T-helper 22 cell (primary cell): ENCODE results near the gene IRF8.
"Not testable (repeated sequence)": the region's sequence is repeated elsewhere in the genome, so short reads cannot be mapped to it uniquely, and the experiment has no call there.

ENCODE experiments used
- DNase-seq: peaks from one replicate; pipeline ENCODE4 v3.0.0-alpha.2; 2020; ENCODE audit warnings: low read depth

IRF8 gene

DNA sequence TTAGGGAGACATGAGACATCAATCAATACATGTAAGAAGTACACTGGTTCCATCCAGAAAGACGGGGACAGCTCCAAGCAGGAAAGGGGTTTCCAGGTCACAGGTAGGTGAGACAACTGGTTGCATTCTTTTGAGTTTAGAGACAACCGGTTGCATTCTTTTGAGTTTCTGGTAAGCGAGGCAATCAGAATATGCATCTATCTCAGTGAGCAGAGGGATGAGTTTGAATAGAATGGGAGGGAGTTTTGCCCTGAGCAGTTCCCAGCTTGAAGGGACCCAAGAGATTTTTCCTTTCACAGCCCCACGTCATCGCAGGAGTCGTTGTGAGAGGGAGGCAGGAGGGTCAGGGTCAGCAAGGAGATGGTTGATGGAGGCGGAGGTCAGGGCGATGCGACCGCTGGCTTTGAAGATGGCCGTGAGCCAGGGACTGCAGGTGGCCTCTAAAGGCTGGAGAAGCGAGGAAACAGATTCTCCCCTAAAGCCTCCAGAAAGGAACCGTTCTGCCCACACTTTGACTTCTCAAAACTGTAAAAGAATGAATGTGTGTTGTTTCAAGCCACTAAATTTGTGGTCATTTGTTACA is 36.5 kb downstream of the IRF8 start:
- DNase-seq = no peak

DNA sequence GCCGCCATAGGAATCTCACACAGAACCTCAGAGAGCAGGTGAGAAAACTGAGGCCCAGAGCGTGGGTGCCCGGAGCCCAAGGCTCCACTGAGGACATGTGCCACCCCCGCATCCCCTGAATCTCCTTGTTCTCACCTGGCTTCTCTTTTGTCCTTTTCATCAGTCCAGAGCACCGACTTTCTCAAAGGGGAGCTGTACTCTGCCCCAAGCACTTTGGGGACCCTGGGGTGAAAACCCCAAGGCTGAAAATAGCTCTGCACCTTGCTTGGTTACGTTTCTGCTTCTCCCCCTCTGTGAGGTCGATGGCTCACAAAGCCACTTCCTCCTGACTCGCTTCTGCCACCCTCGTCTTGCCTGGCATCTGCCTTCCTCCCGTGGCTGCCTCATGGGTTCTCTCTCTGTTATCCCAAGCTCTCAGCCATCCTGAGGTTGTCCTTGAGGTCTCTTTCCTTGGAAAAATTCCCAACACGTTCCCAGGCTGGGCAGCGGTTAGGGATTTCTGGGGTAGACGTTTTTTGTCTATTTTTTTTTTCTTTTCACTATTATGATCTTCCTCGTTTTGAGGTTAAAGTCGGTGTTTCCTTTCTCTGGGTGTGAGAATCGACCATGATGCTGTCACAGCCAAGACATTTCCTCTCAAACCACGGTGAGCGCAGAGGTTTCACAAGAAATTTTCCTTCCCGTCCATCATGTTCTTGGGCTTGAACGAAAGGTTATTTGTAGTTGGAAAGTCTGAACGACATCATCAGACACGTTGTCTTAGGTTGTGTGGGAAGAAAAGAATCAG is 37.2 kb downstream of the IRF8 start:
- DNase-seq = peak; percentile 23

DNA sequence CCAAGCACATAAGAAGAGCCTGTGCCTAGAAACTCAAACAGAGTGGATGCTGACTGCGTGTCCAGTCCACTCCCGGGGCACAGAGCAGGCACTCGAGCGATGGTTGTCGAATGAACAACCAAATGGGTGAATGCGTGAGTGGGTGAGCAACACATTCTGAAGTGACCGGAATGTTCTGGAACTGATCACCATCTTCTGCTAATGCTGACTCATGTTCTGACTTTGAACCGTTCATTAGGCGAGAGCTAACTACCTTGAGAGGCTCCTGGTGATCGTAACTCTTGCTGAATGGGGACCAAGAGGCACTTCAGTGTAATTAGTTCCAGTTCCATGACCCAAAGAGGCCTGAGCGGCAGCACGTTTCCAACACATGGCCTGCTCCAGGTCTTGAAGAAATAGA is 37.9 kb downstream of the IRF8 start:
- DNase-seq = no peak

DNA sequence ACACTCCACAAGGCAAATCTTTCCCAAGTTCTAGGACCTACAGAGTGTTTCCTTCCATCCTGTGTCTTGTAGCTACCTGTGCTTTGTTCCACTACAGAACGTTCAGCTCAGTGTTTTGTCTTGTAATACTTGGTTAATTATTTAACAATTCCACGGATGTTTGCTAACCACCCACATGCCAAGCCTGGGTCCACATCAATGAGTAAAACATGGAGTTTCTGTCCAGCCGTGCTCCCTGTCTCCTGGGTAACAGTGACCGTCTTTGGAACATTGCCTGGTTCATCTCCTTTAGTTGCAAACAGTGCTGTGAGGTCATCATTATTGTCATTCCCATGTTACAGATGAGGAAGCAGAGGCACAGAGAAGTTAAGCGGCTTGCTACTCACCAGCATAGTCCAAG is 41.3 kb downstream of the IRF8 start:
- DNase-seq = no peak

DNA sequence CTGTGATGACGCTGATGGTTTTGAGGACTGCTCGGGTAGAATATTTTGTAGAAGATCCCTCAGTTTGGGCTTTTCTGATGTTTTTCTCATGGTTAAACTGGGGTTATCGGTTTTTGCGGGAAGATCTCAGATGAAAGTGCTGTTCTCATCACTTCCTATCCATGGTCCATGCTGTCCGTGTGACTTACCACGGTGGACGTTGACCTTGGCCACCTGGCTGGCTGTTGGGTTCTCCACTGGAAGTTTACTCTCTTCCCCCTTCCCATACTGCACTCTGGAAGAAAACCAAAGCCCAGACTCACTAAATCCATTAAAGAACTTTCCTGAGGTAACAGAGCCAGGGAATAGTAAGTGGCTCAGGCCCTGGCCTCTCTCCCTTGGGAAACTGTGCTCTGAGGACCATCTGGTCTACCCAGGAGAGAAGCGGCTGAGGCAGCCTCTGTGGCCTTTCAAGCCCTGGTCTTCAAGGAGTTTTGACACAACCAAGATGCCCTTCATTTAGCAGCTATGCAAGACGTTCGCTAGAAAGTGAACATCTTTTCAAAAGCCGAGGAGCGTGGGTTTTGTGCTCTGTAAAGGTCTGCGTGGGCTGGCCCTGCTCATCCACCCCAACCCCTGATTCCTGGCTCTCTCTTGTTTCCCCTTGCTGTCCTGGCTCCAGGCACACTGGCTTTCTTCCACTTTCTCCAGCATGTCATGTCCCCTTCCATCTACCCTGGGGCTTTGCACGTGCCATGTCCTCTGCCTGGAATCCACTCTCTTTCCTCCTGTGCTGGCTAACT is 43.1 kb downstream of the IRF8 start:
- DNase-seq = no peak

DNA sequence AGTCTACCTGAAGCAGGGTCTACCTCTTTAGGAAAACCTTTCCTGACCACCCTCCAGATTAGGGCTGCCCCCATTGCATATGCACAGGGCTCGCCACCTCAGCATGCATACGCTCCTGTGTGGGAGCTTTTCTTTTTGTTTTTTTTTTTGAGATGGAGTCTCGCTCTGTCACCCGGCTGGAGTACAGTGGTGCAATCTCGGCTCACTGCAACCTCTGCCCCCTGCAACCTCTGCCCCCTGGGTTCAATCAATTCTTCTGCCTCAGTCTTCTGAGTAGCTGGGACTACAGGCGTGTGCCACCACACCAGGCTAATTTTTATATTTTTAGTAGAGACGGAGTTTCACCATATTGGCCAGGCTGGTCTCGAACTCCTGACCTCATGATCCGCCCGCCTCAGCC is 43.7 kb downstream of the IRF8 start:
- DNase-seq = not testable (repeated sequence)

DNA sequence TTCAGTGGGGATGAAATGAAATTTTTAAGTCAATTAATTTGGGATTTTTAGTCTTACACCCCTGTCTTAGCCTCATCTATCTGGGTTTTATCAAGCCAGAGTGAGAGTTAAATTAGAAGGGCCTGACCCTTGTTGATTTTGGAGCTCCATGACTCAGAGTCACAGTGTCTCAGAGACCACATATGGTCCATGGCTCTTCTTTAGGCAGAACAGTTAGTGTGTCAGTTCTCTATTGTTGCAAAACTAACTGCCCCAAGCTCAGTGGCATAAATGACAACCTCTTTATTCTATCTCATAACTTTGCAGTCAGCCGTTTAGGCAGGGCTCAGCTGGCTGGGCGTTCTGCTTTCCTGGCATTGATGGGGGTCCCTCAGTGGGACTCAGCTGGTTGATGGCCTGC is 44.7 kb downstream of the IRF8 start:
- DNase-seq = no peak

DNA sequence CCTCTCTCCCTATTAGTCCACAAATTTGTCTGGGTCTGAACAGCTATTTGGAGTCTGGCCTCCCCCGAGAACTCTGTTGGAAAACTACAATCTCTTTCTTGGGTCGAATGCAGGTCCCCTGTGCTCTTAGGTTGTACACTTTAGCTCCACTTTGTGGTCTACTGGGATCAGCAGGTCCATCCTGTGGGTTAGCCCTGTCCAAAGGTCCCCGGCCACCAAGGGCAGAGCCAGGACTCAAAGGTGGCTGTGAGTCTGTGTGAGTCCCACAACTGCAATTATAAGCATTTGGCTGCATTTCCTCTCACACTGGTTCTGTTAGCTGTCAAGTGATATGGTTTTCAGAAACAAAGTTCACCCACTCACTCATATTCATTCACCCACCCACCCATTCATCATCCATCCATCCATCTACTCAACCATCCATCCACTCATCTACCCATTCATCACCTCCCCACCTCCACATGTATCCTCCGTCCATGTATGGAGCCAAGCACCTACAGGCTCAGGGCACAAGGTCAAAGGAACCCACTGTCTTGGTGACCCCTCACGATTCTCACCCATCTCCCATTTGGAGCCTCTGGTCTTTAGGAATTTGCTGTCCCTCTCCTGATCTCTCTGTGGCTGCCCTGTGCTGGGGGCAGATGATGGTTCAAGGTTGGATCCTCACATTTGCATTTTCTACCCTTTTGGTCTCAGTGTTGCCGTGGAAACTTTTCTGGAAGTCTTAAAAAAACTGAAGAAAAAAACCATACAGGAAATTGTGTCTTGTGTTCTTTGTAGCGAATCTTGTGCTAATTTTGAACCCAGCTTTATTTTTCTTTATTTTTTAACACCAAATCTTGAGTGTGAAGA is 45.8 kb downstream of the IRF8 start:
- no peak for DNase-seq

DNA sequence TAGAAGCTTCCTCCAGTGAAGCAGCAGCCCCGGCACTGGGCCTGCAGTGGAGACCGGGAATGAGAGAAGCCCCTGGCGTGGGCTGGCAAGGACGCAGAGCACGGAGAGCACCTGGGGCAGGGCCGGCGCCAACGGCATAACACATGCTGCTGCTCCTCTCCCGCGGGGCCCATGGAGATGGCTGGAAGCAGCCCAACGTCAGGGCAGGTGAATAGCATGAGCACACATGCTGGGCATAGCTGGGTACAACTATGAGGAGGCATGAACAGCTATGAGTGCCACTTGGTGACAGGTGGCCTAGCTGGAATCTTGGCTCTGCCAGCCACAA is 46.4 kb downstream of the IRF8 start:
- no peak for DNase-seq

DNA sequence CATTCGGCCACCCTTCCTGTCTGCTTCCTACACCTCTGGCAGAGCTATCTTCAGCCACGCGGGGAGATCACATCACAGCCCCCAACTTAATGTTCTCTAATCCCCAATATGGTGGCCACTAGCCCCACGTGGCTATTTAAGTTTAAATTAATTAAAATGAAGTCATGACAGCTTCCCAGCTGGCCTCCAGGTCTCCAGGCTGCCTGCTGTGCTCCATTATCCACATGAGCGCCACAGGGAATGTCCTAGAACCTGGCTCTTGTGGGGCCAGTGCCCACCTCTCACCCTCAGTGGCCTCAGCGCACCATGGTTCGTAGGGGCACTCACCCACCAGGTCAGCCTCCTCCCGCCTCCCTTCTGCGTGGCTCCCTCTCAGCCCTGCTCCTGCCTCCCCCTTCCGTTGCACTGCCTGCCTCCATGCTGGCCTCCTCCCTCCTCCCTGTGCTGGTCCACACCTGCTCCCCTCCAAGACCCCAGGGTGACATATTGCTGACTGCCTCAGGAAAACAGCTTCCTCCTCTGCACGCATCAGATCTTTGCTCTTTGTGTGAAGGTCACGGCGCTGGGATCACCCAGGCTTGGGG is 47.7 kb downstream of the IRF8 start:
- DNase-seq = no peak

DNA sequence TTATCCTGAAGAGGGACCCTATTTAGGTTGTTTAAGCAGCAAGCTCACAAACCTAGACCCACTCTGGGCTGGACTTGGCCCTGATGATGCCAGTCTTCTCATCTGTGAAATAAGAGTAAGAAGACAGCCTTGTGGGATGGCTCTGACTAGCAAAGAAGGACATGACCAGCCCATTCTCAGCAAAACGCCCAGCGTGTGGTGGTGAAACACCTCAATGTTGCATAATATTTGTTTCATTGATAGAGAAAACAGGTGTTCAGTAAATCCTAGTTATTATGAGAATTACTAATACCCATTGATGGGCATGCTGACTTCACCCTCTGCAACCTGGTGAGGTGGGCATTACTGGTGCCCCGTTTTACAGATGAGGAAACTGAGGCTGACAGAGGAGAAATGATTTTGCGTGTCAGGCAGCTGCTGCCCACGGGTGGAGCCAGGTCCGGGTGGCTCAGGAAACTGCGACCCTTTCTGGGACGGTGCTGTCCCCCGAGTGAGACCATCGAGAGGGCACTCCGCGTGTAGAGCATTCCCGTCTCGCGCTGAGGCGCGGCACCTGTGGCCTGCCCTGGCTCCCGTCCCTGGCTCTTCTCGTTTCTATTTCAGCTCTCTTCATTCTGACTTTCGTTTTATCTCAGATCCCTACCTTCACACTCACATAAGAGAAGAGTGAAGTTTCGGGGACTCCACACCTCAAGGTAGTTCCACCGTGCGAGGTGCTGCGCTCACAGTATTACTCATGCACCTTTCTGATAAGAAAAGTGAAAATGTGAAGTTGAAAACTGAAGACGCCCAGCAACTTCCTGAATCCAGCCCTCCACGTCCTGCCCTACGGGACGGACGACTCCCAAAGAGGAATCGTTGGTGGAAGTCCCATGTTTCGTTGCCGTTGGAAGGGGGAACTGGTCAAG is 48.5 kb downstream of the IRF8 start:
- no peak for DNase-seq

DNA sequence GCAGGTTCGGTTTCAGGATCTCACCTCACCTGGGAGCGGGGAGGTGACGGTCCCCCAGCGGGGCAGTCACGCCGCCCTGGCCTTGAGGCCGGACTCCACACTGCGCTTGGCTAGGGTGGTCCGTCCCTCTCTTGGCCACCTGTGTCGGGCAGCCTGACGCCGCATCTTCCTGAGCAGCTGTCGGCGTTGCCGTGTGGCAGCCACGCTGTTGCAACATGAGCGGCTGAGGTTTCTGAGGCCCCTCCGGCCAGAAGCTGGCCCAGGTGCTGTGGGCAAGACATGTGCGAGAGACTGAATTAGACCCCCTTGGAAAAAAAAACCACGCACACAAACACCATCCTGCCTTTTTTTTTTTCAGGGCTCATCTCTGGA is 49.2 kb downstream of the IRF8 start:
- DNase-seq = no peak

DNA sequence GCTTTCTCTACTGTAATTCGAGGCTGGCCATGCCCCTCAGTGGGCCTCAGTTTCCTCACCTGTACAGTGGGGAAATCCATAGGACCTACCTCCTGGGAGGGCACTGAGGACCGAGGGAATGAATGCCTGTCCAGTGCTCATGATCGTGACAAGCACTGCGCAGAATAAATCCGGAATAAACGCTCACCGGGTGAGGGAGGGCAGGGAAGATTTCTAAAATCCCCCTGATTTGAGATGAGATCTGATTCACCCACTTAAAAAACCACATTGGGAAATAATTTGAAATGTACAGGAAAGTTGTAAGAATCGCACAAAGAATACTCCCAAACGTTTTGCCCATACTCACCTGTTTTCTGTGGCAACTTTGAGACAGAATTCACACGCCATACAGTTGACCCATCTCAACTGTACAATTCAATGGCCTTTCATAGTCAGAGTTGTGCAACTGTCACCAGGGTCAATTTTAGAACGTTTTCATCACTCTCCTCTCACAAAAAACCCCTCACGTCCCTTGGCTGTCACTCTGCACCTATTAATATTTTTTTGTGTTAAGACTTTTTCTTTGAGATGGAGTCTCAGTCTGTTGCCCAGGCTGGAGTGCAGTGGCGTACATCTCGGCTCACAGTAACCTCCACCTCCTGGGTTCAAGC is 49.8 kb downstream of the IRF8 start:
- DNase-seq = no peak

DNA sequence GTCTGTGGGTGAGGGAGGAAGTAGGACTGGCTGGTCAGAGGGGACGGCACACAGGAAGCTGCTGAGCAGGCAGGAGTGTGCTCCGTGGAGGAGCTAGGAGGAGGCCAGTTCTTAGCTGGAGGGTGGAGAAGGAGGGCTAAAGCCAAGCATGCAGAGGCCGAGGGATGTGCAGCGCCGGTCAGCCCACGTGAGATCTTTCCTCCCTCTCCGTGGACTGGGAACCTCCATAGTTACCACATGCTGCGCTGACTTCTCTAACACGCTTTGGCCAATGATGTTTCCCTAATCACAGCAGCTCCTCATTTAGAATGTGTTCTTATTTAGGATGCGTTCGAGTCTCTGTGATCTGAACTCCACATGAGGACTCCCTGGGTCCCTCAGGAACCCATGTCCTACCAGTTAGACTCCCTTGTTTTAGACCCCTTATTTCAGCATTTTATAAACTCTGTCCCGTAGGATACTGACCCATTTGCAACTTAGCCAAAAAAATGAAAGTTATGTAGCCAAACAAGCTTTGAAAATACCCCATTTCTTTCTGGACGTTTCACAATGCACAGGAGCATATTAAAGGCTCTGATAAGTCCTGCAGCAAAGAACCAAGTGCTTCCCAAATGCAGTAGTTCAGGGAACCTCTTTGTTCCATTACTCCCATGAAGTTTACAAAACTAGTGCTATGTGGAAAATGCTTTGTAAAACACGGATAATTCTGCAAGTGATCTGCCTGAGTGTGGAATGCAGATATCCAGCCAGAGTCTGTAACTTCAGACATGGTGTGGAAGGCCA is 51.4 kb downstream of the IRF8 start:
- no peak for DNase-seq

DNA sequence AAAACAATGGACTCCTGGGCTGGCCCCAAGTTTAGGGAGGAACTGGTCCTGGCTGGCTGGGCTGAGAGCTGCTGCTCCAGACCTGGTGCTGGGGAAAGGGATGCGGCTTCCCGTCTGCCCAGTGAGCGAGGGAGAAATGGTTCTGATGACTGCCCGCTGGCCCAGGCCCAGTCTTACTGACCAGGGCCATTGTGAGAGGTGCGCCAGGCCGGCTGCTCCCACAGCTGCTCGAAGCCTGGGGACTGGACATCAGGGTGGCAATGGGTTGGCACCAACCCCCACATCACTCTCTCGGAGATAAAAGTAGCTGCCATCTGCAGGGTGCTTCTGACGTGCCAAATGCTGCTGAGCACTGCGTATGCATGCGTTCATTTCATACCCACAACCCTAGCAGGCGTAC is 53.2 kb downstream of the IRF8 start:
- DNase-seq = no peak

DNA sequence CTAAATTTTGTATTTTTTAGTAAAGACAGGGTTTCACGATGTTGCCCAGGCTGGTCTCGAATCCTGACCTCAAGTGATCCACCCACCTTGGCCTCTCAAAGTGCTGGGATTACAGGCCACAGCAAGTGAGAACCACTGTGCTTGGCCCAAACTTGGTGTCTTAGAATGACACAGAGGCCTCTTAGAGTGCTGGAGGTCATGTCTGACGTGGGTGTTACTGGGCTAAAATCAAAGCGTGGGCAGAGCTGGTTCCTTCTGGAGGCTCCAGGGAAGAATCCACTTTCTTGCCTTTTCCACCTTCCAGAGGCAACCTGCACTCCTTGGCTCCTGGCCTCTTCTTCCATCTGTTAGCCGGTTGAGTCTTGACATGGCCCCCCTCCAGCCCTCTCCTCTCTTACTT is 53.8 kb downstream of the IRF8 start:
- no peak for DNase-seq

DNA sequence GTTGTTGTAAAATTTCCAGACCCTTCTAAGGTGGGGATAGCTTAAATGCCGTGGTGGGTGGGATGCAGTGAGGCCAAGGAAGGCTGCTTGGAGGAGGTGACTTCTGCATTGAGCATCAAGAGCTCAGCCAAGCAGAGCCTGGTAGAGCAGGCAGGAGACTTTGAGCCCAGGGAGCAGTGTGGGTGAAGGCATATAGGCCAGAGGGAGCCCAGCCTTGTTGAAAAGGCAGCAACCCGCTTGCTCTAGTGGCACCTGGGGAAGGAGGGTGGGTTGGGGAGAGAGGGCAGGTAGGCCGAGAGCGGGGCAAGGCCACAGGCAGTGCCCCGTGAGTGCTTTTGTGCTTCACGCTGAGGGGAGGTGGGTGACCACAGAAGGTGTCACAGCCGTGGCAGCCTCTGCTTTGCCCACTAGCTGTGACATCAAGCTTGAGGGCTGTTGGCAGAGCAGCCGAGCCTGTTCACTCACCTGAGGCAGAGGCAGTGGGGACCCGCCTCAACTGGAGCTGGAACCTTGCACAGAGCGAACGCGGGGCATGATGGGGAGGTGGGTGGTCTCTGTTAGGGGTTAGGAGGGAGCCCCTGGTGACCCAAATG is 56.1 kb downstream of the IRF8 start:
- DNase-seq = no peak

DNA sequence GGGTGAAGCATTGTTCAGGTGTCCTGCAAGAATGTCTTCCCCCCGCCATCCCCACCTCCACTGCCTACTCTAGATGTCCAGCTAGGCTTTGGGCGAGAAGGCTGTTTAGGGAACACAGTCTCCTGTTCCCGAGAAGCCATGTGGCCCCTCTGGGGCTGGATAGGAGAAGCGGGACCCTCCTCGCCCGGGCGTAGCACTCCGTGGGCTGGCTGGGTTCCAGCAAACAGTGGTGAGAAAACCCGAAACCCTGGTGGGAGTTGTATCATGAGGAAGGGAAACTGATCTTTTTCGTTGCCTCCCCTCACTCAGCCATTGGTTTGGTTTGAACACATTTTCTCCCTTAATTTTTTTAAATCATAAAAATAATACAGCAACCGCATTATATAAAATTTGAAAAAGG is 56.6 kb downstream of the IRF8 start:
- no peak for DNase-seq

DNA sequence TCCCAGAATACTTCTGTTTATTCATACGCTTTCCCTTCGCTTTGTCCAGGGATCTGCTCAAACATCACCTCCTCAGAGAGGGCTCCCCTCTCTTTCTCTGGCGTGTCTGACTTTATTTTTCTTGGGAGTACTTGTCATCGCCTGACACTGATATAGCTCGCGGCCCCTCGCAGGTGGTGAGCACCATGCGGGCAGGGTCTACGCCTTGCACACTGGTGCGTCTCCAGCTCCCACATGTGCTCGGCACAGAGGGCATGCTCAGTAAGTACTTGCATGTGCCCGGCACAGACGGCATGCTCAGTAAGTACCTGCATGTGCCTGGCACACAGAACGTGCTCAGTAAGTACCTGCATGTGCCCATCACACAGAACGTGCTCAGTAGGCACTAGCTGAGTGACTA is 57.5 kb downstream of the IRF8 start:
- DNase-seq = no peak
